ENCODE measurements around the gene LCE1D.

DNA sequence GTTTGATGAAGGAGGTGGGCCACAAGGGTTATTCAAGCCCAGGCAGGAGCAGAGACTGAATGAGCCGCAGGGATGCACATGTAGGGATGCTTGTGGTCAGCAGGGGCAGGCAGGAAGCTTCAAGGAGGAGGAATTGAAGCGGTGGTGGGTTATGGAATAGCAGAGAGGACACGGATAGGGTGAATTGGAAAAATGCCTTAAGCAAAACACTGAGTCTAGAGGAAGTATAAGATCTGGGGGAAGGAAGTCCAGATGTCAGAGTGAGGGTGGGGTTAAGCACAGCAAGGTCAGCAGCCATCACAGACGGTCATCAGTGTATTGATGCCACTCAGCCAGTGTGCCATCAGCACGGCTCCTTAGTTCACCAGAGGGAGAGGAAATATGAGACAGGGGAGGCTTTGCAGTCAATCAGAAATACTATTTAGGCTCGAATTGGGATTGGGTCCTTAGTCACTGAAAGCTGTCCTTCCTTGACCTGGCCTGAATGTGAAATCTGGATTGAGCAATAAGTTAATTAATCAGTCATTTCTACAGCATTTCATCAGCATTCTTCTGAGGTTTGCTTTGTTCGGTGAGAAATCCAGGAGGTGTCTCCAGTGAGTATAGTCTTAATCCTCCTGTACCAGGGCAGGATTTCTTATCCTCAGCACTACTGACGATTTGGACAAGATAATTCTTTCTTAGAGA, 27.5 kb upstream of the LCE1D start:
- TF ChIP-seq EZH2phosphoT487 (IDR thresholded peaks at IDR 0.05; ENCODE audit: insufficient read depth, low read depth), result no peak
- no peak for TF ChIP-seq EZH2 (IDR thresholded peaks at IDR 0.05; ENCODE audit: insufficient read depth, poor library complexity, severe bottlenecking)

Measured in GM23248 (cell line).